PFSK-1 (cell line): Measurements from ENCODE around the gene EIPR1.

Source experiments
- FOXP2 ChIP-seq: optimal IDR thresholded peaks from 2 replicates; pipeline ENCODE3; 2011; ENCODE audit warnings: borderline replicate concordance, control low read depth, inconsistent platforms; ENCODE audit not compliant: insufficient read depth; ENCODE audit errors: extremely low read length, extremely low read depth
- POLR2AphosphoS5 ChIP-seq: IDR thresholded peaks from 2 replicates; pipeline ENCODE4 v1.6.1; 2012; ENCODE audit warnings: low read depth, mild to moderate bottlenecking, control low read depth, low read length, moderate library complexity
- SIN3A ChIP-seq: IDR thresholded peaks from 2 replicates; pipeline ENCODE4 v1.6.1; 2012; ENCODE audit warnings: mild to moderate bottlenecking, low read length, moderate library complexity, borderline replicate concordance; ENCODE audit not compliant: insufficient read depth
- TAF1 ChIP-seq: IDR thresholded peaks from 2 replicates; pipeline ENCODE4 v1.6.1; 2012; ENCODE audit warnings: low read length, control low read depth, borderline replicate concordance; ENCODE audit not compliant: insufficient read depth
- TF ChIP-seq, protein P1 (sequence below), 2 experiments: IDR thresholded peaks; 2 replicates each; pipeline versions ENCODE4 v1.6.1 to v1.8.0; 2011 to 2012; ENCODE audit warnings: low read depth in 2 of 2, low read length in 2 of 2, control low read depth in 1 of 2, inconsistent platforms in 1 of 2, mild to moderate bottlenecking in 1 of 2, moderate library complexity in 1 of 2; ENCODE audit not compliant: insufficient read depth in 1 of 2

The EIPR1 gene

DNA sequence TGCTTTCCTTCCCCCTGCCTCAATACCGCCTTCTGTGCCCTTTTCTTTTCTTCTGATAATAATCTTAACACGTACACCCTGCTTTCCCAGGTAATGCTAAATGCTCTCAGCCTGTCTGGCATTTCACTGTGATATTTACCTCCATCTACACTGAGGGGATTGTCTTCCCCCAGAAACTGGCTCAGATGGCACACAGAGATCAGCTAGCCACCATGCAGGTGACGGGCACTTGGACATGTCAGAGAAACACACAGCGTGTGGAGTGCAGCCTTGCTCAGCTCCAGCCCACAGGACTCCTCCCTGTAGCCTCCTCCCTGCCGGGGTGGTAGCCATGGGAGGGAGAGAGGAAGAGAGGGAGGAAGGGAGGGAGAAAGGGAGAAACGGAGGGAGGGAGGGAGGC lies 131.2 kb downstream of the EIPR1 start:
- TF ChIP-seq SIN3A (no peak), POLR2AphosphoS5 (no peak), FOXP2 (no peak), TAF1 (no peak)
- TF ChIP-seq, protein P1, sequence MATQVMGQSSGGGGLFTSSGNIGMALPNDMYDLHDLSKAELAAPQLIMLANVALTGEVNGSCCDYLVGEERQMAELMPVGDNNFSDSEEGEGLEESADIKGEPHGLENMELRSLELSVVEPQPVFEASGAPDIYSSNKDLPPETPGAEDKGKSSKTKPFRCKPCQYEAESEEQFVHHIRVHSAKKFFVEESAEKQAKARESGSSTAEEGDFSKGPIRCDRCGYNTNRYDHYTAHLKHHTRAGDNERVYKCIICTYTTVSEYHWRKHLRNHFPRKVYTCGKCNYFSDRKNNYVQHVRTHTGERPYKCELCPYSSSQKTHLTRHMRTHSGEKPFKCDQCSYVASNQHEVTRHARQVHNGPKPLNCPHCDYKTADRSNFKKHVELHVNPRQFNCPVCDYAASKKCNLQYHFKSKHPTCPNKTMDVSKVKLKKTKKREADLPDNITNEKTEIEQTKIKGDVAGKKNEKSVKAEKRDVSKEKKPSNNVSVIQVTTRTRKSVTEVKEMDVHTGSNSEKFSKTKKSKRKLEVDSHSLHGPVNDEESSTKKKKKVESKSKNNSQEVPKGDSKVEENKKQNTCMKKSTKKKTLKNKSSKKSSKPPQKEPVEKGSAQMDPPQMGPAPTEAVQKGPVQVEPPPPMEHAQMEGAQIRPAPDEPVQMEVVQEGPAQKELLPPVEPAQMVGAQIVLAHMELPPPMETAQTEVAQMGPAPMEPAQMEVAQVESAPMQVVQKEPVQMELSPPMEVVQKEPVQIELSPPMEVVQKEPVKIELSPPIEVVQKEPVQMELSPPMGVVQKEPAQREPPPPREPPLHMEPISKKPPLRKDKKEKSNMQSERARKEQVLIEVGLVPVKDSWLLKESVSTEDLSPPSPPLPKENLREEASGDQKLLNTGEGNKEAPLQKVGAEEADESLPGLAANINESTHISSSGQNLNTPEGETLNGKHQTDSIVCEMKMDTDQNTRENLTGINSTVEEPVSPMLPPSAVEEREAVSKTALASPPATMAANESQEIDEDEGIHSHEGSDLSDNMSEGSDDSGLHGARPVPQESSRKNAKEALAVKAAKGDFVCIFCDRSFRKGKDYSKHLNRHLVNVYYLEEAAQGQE (IDR thresholded peaks at IDR 0.05; ENCODE audit: insufficient read depth in 1 of 2, low read depth in 2 of 2, low read length in 2 of 2): no peak

DNA sequence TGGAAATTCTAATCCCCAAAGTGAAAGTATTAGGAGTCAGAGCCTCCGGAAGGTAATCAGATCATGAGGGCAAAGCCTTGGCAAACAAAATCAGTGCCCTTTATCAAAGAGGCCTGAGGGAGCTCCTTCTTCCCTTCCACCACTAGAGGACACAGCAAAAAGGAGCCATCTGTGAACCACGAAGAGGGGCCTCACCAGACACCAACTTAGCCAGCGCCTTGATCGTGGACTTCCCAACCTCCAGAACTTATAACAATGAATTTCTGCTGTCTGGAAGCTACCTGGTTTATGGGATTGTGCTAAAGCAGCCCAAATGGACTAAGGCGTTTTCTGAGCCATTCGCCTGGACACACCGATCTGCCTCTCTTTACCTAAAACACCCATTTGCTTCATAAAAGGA lies 133.1 kb downstream of the EIPR1 start:
- no peak for TF ChIP-seq POLR2AphosphoS5
- no peak for TF ChIP-seq SIN3A
- TF ChIP-seq, protein P1 (IDR thresholded peaks at IDR 0.05; ENCODE audit: insufficient read depth in 1 of 2, low read depth in 2 of 2, low read length in 2 of 2): no peak
- no peak for TF ChIP-seq FOXP2

DNA sequence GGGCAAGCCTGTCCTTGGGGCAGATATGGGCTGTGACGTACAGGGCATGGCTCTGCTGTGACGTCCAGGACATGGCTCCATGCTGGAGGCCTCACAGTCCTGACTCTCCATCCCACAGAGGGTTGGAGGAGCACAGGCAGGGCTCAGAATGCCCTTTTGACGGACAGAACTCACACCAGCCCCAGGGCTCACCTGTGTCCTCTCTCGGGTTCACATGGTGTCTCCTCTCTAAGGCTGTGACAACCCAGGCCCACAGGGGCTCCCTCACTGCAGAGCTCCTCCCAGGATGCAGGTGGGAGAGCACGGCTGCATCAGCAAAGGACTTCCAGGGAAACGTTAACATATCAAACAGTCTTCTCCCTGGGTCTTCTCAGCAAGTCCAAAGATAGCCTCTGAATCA lies 133.8 kb downstream of the EIPR1 start:
- TF ChIP-seq POLR2AphosphoS5 (no peak), TAF1 (no peak), SIN3A (no peak), FOXP2 (no peak)
- TF ChIP-seq, protein P1 (IDR thresholded peaks at IDR 0.05; ENCODE audit: insufficient read depth in 1 of 2, low read depth in 2 of 2, low read length in 2 of 2): no peak

DNA sequence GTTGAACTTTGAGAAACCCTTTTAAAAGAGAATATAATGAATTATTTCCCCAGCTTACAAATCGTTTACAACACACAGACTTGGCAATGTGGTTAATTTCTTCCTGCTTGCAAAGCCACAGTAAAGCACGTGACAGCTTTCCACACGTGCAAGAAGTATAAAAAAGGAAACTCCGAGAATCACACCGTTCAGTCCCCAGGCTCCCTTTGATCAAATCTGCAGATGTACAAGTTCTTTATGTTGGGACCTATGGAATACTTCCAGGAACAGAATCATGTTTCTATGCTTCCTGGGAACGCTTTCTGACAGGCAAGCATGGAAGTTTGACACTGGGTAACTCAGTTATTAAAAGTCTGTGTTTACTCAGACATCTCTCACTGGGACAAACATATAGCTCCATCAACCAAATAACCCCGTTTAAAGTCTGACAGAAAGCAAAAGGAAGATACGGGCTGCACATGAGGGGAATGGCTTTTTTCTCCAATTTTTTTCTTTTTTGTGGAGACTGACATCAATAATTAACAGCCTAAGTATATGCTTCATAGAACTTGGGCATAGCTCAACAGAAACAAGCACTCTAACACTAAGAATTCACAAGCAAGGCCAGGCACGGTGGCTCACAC lies 134.8 kb downstream of the EIPR1 start:
- TF ChIP-seq SIN3A (no peak), TAF1 (no peak), FOXP2 (no peak), POLR2AphosphoS5 (no peak)
- TF ChIP-seq, protein P1 (IDR thresholded peaks at IDR 0.05; ENCODE audit: insufficient read depth in 1 of 2, low read depth in 2 of 2, low read length in 2 of 2): no peak
